MM.1S (cell line): ENCODE data around the gene GABARAPL2.
"Not testable (repeated sequence)": the region's sequence is repeated elsewhere in the genome, so short reads cannot be mapped to it uniquely, and the experiment has no call there.

Experiments
- DNase-seq: peaks from one replicate; pipeline ENCODE4 v3.0.0-alpha.2; 2015
- H2AFZ ChIP-seq: fragments of 300-600 bp; sonication (generic); 2 replicates; pipeline ENCODE4 v1.6.0; 2016; ENCODE audit warnings: antibody characterized with exemption, low read length
- H3F3A ChIP-seq: fragments of 300-600 bp; sonication (generic); 2 replicates; pipeline ENCODE4 v1.6.1; 2016; ENCODE audit warnings: mild to moderate bottlenecking, antibody characterized with exemption, low read length, moderate library complexity, mixed read lengths; ENCODE audit not compliant: insufficient read depth
- H3K27ac ChIP-seq: fragments of 300-600 bp; sonication (generic); 2 replicates; pipeline ENCODE4 v1.5.1; 2016; ENCODE audit warnings: mild to moderate bottlenecking, low read length
- H3K27me3 ChIP-seq: fragments of 300-600 bp; sonication (generic); replicated peaks from 2 replicates; pipeline ENCODE4 v1.6.0; 2016; ENCODE audit warnings: low read length; ENCODE audit not compliant: insufficient read depth
- H3K36me3 ChIP-seq: fragments of 300-600 bp; sonication (generic); replicated peaks from 2 replicates; pipeline ENCODE4 v1.6.1; 2016; ENCODE audit warnings: mild to moderate bottlenecking, low read length, mixed read lengths; ENCODE audit not compliant: insufficient read depth
- H3K4me1 ChIP-seq: fragments of 300-600 bp; sonication (generic); 2 replicates; pipeline ENCODE4 v1.6.1; 2016; ENCODE audit warnings: low read length, mixed read lengths
- H3K4me2 ChIP-seq: fragments of 300-600 bp; sonication (generic); 2 replicates; pipeline ENCODE4 v1.6.0; 2016; ENCODE audit warnings: low read depth, low read length
- H3K4me3 ChIP-seq: fragments of 300-600 bp; sonication (generic); 2 replicates; pipeline ENCODE4 v1.5.1; 2016; ENCODE audit warnings: low read length, mixed read lengths
- H3K79me2 ChIP-seq: fragments of 300-600 bp; sonication (generic); 2 replicates; pipeline ENCODE4 v1.6.1; 2016; ENCODE audit warnings: mixed run types, low read length, mixed read lengths
- H3K9ac ChIP-seq: fragments of 300-600 bp; sonication (generic); 2 replicates; pipeline ENCODE4 v1.6.1; 2016; ENCODE audit warnings: low read length, mixed read lengths
- H3K9me2 ChIP-seq: fragments of 300-600 bp; sonication (generic); replicated peaks from 2 replicates; pipeline ENCODE4 v1.6.1; 2016; ENCODE audit warnings: mild to moderate bottlenecking, low read length, mixed read lengths; ENCODE audit not compliant: insufficient read depth
- H3K9me3 ChIP-seq: fragments of 300-600 bp; sonication (generic); replicated peaks from 2 replicates; pipeline ENCODE4 v1.6.1; 2016; ENCODE audit warnings: mild to moderate bottlenecking, low read length, mixed read lengths; ENCODE audit not compliant: insufficient read depth
- H4K20me1 ChIP-seq: fragments of 300-600 bp; sonication (generic); 2 replicates; pipeline ENCODE4 v1.6.1; 2016; ENCODE audit warnings: mild to moderate bottlenecking, low read length, moderate library complexity, mixed read lengths; ENCODE audit not compliant: insufficient read depth
- EZH2 ChIP-seq: fragments of 300-600 bp; sonication (generic); optimal IDR thresholded peaks from 2 replicates; pipeline ENCODE3; 2017; ENCODE audit warnings: low read depth, mild to moderate bottlenecking, antibody characterized with exemption, low read length, mixed read lengths
- EZH2phosphoT487 ChIP-seq: fragments of 300-600 bp; sonication (generic); IDR thresholded peaks from 2 replicates; pipeline ENCODE4 v1.6.1; 2018; ENCODE audit warnings: antibody characterized with exemption, low read length
- TF ChIP-seq, protein P1 (sequence below): fragments of 300-600 bp; sonication (generic); IDR thresholded peaks from 2 replicates; pipeline ENCODE4 v1.5.1; 2016; ENCODE audit warnings: antibody characterized with exemption, low read length, mixed read lengths

Gene GABARAPL2

DNA sequence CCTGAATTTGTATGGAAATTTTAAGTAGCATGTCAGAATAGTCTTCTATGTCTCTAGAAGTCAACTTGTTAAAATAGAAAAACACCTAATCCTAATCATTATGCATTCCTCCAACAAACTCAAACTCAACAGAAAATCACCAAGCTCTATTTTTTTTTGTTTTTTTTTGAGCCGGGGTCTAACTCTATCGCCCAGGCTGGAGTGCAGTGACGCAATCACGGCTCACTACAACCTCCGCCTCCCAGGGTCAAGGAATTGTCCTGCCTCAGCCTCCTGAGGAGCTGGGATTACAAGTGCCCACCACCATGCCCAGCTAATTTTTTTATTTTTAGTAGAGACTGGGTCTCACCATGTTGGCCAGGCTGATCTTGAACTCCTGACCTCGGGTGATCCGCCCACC is 19.9 kb upstream of the GABARAPL2 start:
- no peak overlapping the region for H3K4me3 ChIP-seq
- H3F3A ChIP-seq = no peaks in the 10 kb centered on the region
- no peaks in the 10 kb centered on the region for H4K20me1 ChIP-seq
- no peaks in the 10 kb centered on the region for H3K79me2 ChIP-seq
- DNase-seq = no peak
- H3K36me3 ChIP-seq = no peaks in the 10 kb centered on the region
- TF ChIP-seq, protein P1, sequence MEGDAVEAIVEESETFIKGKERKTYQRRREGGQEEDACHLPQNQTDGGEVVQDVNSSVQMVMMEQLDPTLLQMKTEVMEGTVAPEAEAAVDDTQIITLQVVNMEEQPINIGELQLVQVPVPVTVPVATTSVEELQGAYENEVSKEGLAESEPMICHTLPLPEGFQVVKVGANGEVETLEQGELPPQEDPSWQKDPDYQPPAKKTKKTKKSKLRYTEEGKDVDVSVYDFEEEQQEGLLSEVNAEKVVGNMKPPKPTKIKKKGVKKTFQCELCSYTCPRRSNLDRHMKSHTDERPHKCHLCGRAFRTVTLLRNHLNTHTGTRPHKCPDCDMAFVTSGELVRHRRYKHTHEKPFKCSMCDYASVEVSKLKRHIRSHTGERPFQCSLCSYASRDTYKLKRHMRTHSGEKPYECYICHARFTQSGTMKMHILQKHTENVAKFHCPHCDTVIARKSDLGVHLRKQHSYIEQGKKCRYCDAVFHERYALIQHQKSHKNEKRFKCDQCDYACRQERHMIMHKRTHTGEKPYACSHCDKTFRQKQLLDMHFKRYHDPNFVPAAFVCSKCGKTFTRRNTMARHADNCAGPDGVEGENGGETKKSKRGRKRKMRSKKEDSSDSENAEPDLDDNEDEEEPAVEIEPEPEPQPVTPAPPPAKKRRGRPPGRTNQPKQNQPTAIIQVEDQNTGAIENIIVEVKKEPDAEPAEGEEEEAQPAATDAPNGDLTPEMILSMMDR = no peak
- no peak for TF ChIP-seq EZH2
- H3K4me2 ChIP-seq = no peak overlapping the region
- H3K27me3 ChIP-seq = no peaks in the 10 kb centered on the region
- H2AFZ ChIP-seq = no peak overlapping the region
- no peaks in the 10 kb centered on the region for H3K4me1 ChIP-seq
- no peaks in the 10 kb centered on the region for H3K9me2 ChIP-seq
- H3K27ac ChIP-seq = no peak overlapping the region
- H3K9ac ChIP-seq = no peak overlapping the region
- no peaks in the 10 kb centered on the region for H3K9me3 ChIP-seq

DNA sequence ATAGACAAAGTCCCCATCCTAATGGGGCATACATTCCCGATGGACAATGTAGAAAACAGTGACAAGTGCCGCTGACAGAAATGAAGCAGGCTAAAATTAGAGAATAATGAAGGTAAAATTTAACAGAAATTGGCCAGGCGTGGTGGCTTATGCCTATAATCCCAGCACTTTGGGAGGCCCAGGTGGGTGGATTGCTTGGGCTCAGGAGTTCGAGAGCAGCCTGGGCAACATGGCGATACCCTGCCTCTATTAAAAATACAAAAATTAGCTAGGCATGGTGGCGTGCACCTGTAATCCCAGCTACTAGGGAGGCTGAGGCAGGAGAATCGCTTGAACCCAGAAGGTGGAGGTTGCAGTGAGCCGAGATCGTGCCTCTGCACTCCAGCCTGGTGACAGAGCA is 17.7 kb upstream of the GABARAPL2 start:
- H3K9me2 ChIP-seq, H3K27me3 ChIP-seq, H3K4me1 ChIP-seq: not testable (repeated sequence)

DNA sequence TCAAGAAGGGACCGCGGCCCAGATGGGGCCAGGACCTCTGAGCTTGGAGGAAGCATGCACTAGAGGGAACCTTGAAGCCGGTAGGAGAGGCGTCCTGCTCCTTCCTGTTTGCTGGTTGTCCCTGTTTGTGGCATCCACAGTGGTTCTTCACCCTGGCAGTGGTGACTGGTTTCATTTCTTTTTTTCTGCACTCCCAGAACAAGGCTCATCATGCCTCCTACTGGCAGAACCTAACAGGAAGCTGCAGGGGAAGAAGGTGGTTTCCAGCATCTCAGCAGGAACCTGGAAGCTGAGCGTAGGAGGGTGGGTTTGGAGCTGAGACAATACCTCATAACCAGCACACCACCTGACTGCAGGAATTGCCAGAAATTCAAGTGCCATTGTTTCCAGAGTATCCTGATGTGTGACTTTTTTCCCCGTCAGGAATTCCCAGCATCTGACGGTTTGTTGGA is 15.9 kb upstream of the GABARAPL2 start:
- Histone ChIP-seq H3K27me3 (no peaks in the 10 kb centered on the region), H3K4me2 (no peak overlapping the region), H3K4me1 (no peaks in the 10 kb centered on the region), H3K9me3 (no peaks in the 10 kb centered on the region), H3K4me3 (no peak overlapping the region), H3K9ac (no peak overlapping the region), H2AFZ (no peak overlapping the region), H3F3A (no peaks in the 10 kb centered on the region), H3K27ac (no peak overlapping the region), H3K9me2 (no peaks in the 10 kb centered on the region), H3K79me2 (no peaks in the 10 kb centered on the region), H3K36me3 (no peaks in the 10 kb centered on the region), H4K20me1 (no peaks in the 10 kb centered on the region)
- DNase-seq = peak; percentile 39
- no peak for TF ChIP-seq EZH2
- TF ChIP-seq, protein P1 = peak; percentile 48

More for the DNA sequence above, 17.7 kb upstream of the GABARAPL2 start:
- DNase-seq, H2AFZ ChIP-seq, H3K9me3 ChIP-seq, H3K36me3 ChIP-seq, H3K4me2 ChIP-seq, H4K20me1 ChIP-seq, H3K4me3 ChIP-seq, H3F3A ChIP-seq, H3K79me2 ChIP-seq, H3K27ac ChIP-seq, H3K9ac ChIP-seq: not testable (repeated sequence)

DNA sequence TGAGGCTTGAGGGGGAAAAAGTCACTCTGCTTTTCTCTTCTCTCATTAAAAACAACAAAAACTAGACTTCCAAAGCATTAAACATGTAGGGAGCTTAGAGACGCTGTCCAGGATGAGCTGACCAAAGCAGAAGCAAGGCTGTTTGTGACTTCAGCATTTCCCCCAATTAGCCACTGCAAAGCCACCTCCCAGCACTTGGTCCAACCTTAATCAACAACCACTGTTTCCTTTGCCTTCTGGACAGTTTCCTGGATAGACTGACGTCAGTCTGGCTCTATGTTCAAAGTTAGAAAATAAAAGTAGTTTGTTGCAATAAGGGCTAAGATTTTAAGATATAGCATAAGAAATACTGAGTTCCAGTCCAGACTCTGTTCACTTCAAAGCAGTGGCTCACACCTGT is 13.2 kb upstream of the GABARAPL2 start:
- DNase-seq = no peak
- no peaks in the 10 kb centered on the region for H3K27me3 ChIP-seq
- TF ChIP-seq, protein P1 = no peak
- TF ChIP-seq EZH2 = no peak
- no peak for TF ChIP-seq EZH2phosphoT487
- no peaks in the 10 kb centered on the region for H3K79me2 ChIP-seq
- H3K9me2 ChIP-seq = no peaks in the 10 kb centered on the region
- no peak overlapping the region for H3K27ac ChIP-seq
- H3K9ac ChIP-seq = no peak overlapping the region
- H3K9me3 ChIP-seq = no peaks in the 10 kb centered on the region
- H3F3A ChIP-seq = peaks cover 4% of the 10 kb centered on the region; the same call in 1 of the 2 replicates
- H3K4me1 ChIP-seq = no peaks in the 10 kb centered on the region
- H3K4me2 ChIP-seq = no peak overlapping the region
- H2AFZ ChIP-seq = no peak overlapping the region
- no peaks in the 10 kb centered on the region for H3K36me3 ChIP-seq
- H3K4me3 ChIP-seq = no peak overlapping the region
- no peaks in the 10 kb centered on the region for H4K20me1 ChIP-seq
